ENCODE results near the gene GPR132. TPM values are rescaled to one million over a fixed set of nuclear protein-coding genes. Genes with fewer than 3 reads are reported as not detected.

The GPR132 gene
- total RNA-seq, 1 experiment from 2014 or later, result not detected

DNA sequence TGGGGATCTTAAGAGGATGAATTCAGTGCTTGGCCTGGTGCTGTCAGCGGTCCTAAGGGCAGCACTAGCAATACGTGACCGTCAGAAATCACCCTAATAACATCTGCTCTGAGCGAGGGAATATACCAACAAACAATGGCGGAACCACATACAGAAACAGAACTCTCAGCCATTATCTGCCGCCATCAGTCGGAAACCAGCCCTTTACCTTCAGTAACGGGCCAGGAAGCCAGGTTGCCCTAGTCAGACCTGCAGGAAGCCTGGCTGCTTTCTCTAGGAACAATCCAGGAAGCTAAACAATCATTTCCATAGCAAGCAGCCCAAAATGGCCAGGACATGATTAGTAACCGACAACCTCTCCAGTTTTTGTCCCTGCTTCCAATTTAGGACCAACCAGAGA lies 50.0 kb downstream of the GPR132 start:
- Histone ChIP-seq H3K4me3 (no peak overlapping the region), H3K9me3 (replicated peaks) (no peaks in the 10 kb centered on the region), H3K27me3 (replicated peaks) (no peaks in the 10 kb centered on the region), H3K27ac (no peak overlapping the region), H3K4me1 (replicated peaks) (peaks cover 29% of the 10 kb centered on the region), H3K36me3 (peaks cover 91% of the 10 kb centered on the region)
- DNase-seq (ENCODE audit: low read depth in 1 of 2, low spot score in 2 of 2), result no peak

GRCh38 chr14:105014631-105015030 lies 50.6 kb downstream of the GPR132 start:
- Histone ChIP-seq H3K9me3 (replicated peaks) (no peaks in the 10 kb centered on the region), H3K4me1 (replicated peaks) (peaks cover 23% of the 10 kb centered on the region), H3K4me3 (no peak overlapping the region), H3K36me3 (peaks cover 91% of the 10 kb centered on the region), H3K27ac (no peak overlapping the region), H3K27me3 (replicated peaks) (no peaks in the 10 kb centered on the region)
- DNase-seq (ENCODE audit: low read depth in 1 of 2, low spot score in 2 of 2), result no peak

DNA sequence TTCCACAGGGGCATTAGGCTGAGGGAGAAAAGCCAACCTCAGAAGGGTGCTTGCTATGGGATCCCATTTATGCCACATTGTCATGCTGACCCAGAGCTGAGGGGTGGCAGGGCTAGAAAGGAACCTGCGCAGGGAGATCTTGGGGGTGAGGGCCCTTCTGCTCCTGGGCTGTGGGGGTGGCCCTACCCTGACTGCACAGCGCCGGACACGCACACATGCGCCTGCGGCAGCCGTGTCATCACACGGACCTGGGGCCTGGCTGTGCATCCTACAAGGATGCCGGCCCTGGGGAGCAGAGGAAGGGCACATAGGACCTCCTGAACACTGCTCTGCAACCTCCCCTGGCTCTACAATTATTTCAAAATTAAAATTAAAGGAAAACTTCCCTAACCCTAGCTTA lies 51.2 kb downstream of the GPR132 start:
- Histone ChIP-seq H3K4me1 (replicated peaks) (peaks cover 19% of the 10 kb centered on the region), H3K9me3 (replicated peaks) (no peaks in the 10 kb centered on the region), H3K27me3 (replicated peaks) (no peaks in the 10 kb centered on the region), H3K36me3 (peaks cover 91% of the 10 kb centered on the region), H3K27ac (no peak overlapping the region), H3K4me3 (no peak overlapping the region)
- no peak for DNase-seq (ENCODE audit: low read depth in 1 of 2, low spot score in 2 of 2)

DNA sequence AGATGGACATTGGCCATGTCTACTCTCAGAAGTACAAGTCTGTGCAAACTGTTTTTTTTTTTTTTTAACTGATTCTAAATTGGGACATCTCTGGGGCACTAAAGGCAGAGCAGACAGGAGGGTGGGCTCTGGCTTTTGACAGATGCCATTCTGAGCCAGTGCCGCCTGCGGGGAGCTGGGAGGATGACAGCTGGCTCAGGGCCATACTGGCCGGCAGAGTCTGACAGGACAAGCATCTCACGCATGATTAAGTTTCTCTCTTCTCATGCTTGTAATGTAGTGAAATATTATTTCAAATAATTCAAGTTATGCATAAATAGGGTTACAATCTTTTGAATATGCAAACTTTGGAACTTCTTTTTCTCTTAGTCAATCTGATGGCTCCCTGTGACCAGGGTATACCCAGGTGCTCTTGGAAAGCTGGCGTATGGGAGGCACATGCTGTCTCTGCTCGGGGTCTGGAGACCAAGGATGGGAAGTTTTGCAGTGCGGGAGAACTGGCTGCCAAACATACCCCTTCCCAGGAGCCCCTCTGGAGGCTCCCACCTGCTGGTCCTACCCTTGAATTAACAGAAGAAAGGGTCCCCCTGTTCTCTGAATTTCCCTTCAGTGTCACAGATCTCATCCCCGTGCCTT lies 52.0 kb downstream of the GPR132 start:
- H3K27me3 ChIP-seq (replicated peaks), result no peaks in the 10 kb centered on the region
- H3K9me3 ChIP-seq (replicated peaks), result no peaks in the 10 kb centered on the region
- H3K27ac ChIP-seq, result no peak overlapping the region
- DNase-seq (ENCODE audit: low read depth in 1 of 2, low spot score in 2 of 2), result no peak
- H3K36me3 ChIP-seq, result peaks cover 90% of the 10 kb centered on the region
- H3K4me1 ChIP-seq (replicated peaks), result peaks cover 11% of the 10 kb centered on the region; the same call in 1 of the 2 replicates
- H3K4me3 ChIP-seq, result no peak overlapping the region

- Histone ChIP-seq H3K36me3 (peaks cover 90% of the 10 kb centered on the region), H3K4me1 (replicated peaks) (peaks cover 3% of the 10 kb centered on the region; the same call in 1 of the 2 replicates), H3K27me3 (replicated peaks) (no peaks in the 10 kb centered on the region), H3K4me3 (no peak overlapping the region), H3K9me3 (replicated peaks) (no peaks in the 10 kb centered on the region), H3K27ac (no peak overlapping the region)
- no peak for DNase-seq (ENCODE audit: low read depth in 1 of 2, low spot score in 2 of 2)
Observed at GRCh38 chr14:105012171-105012985, 52.9 kb downstream of the GPR132 start.

- H3K4me1 ChIP-seq (replicated peaks), result 0 out of 2 replicates have a peak, but pooled peaks cover 3% of the 10 kb centered on the region
- no peak overlapping the region for H3K27ac ChIP-seq
- DNase-seq (ENCODE audit: low read depth in 1 of 2, low spot score in 2 of 2), result no peak
- no peaks in the 10 kb centered on the region for H3K27me3 ChIP-seq (replicated peaks)
- no peak overlapping the region for H3K4me3 ChIP-seq
- H3K9me3 ChIP-seq (replicated peaks), result no peaks in the 10 kb centered on the region
- peaks cover 90% of the 10 kb centered on the region for H3K36me3 ChIP-seq
Observed at GRCh38 chr14:105011312-105011990, 53.8 kb downstream of the GPR132 start.

DNA sequence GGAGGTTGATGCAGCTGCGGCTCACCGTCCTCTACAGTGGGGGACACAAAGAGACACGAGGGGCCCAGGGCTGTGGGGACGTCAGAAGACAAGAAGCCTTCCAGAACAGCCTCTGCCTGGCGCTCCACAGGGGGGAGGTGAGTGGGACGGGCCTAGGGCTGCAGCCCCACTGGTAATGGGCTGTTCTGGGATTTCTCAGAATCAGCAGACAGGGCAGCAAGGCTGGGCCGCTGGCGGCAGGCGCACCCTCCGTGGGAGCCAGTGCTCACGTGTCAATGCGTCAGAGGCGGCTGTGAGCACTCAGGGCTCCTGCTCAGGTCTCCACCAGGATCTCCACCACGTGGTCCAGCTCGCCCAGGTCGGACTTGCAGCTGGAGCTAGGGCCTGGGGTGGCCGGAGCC lies 54.3 kb downstream of the GPR132 start:
- Histone ChIP-seq H3K9me3 (replicated peaks) (no peaks in the 10 kb centered on the region), H3K4me1 (replicated peaks) (0 out of 2 replicates have a peak, but pooled peaks cover 3% of the 10 kb centered on the region), H3K27me3 (replicated peaks) (no peaks in the 10 kb centered on the region), H3K27ac (no peak overlapping the region), H3K4me3 (no peak overlapping the region), H3K36me3 (peaks cover 90% of the 10 kb centered on the region)
- no peak for DNase-seq (ENCODE audit: low read depth in 1 of 2, low spot score in 2 of 2)

GRCh38 chr14:105010106-105010505 lies 55.1 kb downstream of the GPR132 start:
- H3K27me3 ChIP-seq (replicated peaks), result no peaks in the 10 kb centered on the region
- no peaks in the 10 kb centered on the region for H3K9me3 ChIP-seq (replicated peaks)
- H3K36me3 ChIP-seq, result peaks cover 86% of the 10 kb centered on the region
- DNase-seq (ENCODE audit: low read depth in 1 of 2, low spot score in 2 of 2), result no peak
- H3K27ac ChIP-seq, result no peak overlapping the region
- no peak overlapping the region for H3K4me3 ChIP-seq
- H3K4me1 ChIP-seq (replicated peaks), result no peaks in the 10 kb centered on the region

GRCh38 chr14:105007593-105008264 lies 57.5 kb downstream of the GPR132 start:
- no peak for DNase-seq (ENCODE audit: low read depth in 1 of 2, low spot score in 2 of 2)
- H3K36me3 ChIP-seq, result peaks cover 69% of the 10 kb centered on the region
- no peaks in the 10 kb centered on the region for H3K4me1 ChIP-seq (replicated peaks)
- H3K27ac ChIP-seq, result no peak overlapping the region
- no peaks in the 10 kb centered on the region for H3K9me3 ChIP-seq (replicated peaks)
- H3K4me3 ChIP-seq, result no peak overlapping the region
- no peaks in the 10 kb centered on the region for H3K27me3 ChIP-seq (replicated peaks)

DNA sequence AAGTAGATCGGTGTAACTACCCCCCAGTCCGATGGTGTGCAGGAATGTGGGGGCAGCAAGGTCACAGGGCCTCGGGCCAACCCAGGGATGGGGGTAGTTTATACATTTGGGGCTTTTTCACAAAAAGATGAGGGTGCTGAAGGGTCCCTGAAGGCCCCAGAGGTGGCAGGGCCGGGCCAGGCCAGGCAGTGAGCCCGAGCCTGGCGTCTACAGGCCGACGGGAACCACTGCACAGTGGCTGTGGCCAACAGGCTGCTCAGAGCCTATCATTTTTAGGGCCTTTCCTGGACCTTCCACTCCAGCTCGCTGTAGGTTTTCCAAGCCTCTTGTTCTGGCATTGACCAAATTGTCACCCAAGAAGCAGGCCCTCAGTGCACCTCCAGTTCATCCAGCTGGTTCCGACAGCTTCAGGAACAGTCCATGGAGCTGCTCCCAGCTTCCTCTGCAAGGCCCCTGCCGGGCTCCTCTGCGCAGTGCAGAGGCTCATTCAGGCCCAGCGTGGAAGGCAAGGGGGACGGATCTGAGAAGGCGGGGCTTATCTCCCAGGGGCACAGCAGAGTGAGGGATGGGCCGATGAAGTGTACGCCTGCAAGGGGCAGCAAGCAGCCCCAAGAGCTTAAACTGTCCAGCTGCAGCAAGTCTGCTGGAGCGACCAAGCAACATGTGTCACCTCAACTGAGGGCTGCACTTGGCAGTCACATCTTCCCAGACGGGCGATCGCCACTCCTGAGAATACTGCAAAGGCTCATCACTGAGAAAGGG lies 58.2 kb downstream of the GPR132 start:
- no peak overlapping the region for H3K27ac ChIP-seq
- no peaks in the 10 kb centered on the region for H3K9me3 ChIP-seq (replicated peaks)
- peaks cover 64% of the 10 kb centered on the region for H3K36me3 ChIP-seq
- no peaks in the 10 kb centered on the region for H3K27me3 ChIP-seq (replicated peaks)
- H3K4me1 ChIP-seq (replicated peaks), result no peaks in the 10 kb centered on the region
- no peak overlapping the region for H3K4me3 ChIP-seq
- DNase-seq (ENCODE audit: low read depth in 1 of 2, low spot score in 2 of 2), result no peak

GRCh38 chr14:105005929-105006830 lies 59.0 kb downstream of the GPR132 start:
- Histone ChIP-seq H3K4me1 (replicated peaks) (no peaks in the 10 kb centered on the region), H3K9me3 (replicated peaks) (no peaks in the 10 kb centered on the region), H3K36me3 (peaks cover 56% of the 10 kb centered on the region), H3K4me3 (no peak overlapping the region), H3K27ac (no peak overlapping the region), H3K27me3 (replicated peaks) (no peaks in the 10 kb centered on the region)
- DNase-seq (ENCODE audit: low read depth in 1 of 2, low spot score in 2 of 2), result no peak

- no peak for DNase-seq (ENCODE audit: low read depth in 1 of 2, low spot score in 2 of 2)
- Histone ChIP-seq H3K36me3 (peaks cover 48% of the 10 kb centered on the region), H3K9me3 (replicated peaks) (no peaks in the 10 kb centered on the region)
Observed at GRCh38 chr14:105005329-105005928, 59.8 kb downstream of the GPR132 start.

More at GRCh38 chr14:105005329-105005928, 59.8 kb downstream of the GPR132 start:
- no peak overlapping the region for H3K4me3 ChIP-seq
- H3K27ac ChIP-seq, result no peak overlapping the region
- H3K4me1 ChIP-seq (replicated peaks), result no peaks in the 10 kb centered on the region
- H3K27me3 ChIP-seq (replicated peaks), result no peaks in the 10 kb centered on the region
